Retinal pigment epithelial cell (primary cell): ENCODE data around the gene SMPD3.
A peak's percentile ranks its signal among the peaks of the same experiment; 100 is the strongest.

ENCODE experiments used
- DNase-seq: peaks from one replicate; pipeline ENCODE4 v3.0.0-alpha.2; 2010; ENCODE audit warnings: low read depth
- H3K4me3 ChIP-seq: 2 replicates; pipeline ENCODE4 v1.5.1; 2011; ENCODE audit warnings: mild to moderate bottlenecking, low read length, control low read depth, moderate library complexity
- CTCF ChIP-seq: conservative IDR thresholded peaks from 2 replicates; pipeline ENCODE4 v1.5.1; 2011; ENCODE audit warnings: low read depth, low read length, control low read depth, inconsistent platforms

The SMPD3 gene

DNA sequence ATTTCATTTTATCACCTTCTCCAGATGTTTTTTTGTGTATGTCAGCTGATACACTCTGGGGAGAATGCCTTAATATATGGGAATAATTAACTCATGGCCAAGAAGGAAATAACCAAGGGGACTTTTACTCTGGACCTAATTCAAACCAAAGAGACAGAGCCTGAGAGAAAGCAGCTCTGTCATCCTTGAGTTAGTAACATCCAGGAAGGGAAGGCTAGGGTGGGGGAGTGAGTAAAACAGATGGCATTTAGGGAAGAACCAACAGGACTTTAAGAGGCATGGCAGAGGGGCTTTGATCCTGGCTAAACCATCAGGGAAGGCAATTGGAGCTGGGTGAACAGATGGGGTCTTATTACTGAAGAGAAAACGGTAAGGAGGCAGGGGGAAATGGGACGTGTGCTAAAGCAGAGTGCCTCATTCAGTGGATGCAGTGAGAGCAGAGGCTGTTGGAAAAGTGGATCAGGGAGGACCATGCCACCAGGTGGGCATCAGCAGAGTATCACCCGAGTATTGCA, 2.5 kb upstream of the SMPD3 start:
- DNase-seq, result no peak
- no peak for TF ChIP-seq CTCF
- H3K4me3 ChIP-seq, result no peak overlapping the region

- H3K4me3 ChIP-seq, result peak overlapping the region; percentile 45
- no peak for DNase-seq
- no peak for TF ChIP-seq CTCF
These were observed 502 bp downstream of the SMPD3 start for GRCh38 chr16:68447653-68448359.

DNA sequence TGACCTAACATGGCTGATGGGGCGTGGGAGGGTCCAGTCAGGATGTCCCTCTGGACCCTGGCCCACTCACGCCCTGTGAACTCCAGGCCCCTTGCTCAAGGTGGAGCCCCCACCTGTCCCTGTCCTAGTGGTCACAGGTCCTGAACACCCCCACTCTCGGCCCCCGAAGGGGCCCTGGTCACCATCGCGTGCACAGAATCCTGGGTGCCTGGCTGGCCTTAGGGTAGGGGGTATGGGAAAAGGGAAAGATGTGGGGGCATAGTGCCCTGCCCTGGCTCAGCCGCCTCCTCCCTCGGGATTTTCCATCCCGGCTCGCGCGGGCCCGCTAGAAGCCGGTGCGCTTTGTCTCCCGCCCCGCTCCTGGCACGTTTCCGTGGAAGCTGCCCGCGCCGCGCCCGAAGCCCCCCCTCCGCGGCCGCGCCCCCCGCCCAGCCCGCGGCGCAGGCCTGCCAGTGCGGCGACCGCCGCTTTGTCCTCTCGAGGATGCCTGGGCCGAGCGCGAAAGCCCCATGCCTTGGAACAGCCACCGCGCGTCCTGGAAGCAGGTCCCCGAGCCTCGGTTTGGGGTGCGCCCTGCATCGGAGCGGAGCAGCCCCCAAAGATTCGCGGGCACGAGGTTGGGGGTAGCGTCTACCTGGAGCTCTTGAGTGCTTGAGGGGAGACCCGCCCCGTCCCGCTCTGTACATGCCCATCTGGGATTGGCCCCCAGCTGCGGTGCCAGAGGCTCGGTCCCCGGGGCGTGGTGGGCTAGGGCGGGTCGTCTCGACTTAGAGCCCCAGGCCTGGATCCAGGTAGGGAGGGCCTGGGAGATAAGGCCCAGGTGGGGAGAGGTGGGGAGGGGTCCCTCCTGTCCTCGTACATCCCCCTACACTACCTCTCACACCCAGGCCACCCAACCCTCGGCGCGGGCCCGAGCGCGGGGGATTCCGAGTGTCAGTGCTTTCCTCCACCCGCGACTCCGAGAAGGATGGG, 1.3 kb downstream of the SMPD3 start:
- no peak for TF ChIP-seq CTCF
- H3K4me3 ChIP-seq, result no peak overlapping the region
- DNase-seq, result no peak

DNA sequence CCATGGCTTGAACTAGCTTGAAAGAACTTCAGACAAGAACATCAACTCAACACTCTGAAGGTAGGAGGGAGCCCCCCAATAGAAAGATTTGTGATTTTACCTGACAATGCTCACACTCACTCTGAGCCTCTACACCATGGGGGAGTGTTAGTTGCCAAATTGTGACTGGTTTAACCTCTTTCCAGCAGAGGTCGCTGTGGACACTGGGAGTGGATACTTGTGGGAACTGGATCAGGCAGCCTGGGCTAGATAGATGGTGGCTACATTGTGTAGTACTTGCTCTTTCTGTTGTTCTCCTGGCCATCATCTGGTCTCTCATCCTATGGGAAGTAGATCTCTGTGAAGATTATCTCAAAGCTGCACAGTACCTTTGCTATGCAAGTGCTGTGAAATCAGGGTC, 2.9 kb downstream of the SMPD3 start:
- H3K4me3 ChIP-seq, result no peak overlapping the region
- peak; percentile 74 for TF ChIP-seq CTCF
- DNase-seq, result no peak

DNA sequence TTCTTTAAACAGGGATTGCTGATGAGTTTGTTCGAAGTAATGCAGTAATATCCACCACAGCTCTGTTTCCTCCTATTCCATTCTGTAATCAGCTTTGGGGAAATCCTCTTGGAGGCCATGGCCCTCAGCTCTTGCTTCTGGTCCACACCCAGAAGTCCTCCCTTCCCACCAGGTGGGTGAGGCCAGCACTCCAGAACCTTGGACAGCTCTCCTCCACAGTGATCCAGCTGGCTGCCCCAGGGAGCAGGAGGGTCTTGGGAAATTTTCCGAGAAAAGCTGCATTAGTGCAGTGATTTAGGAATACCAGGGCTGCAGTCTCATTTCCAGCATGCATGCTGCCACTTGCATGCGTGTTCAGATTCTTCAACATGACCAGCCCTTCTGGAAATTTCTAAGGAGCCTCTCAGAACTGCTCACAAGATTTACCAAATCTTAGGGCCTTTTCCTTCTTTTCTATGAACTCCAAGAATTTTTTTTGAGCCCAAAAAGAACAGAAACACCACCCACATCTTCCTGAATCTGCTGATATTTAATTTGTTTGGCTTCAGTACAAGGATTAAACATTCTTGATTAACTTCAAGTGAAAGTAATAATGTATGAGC, 4.2 kb downstream of the SMPD3 start:
- H3K4me3 ChIP-seq, result no peak overlapping the region
- DNase-seq, result peak; percentile 28
- TF ChIP-seq CTCF, result no peak

GRCh38 chr16:68436581-68436980, 11.7 kb downstream of the SMPD3 start:
- no peak overlapping the region for H3K4me3 ChIP-seq
- peak; percentile 48 for TF ChIP-seq CTCF
- no peak for DNase-seq
